NCI-H1436 (cell line): ENCODE results near the gene KCNMB1.
"Not testable (repeated sequence)": the region's sequence is repeated elsewhere in the genome, so short reads cannot be mapped to it uniquely, and the experiment has no call there.

Source experiments
- DNase-seq: peaks from one replicate; lab custom pipeline; 2025; lab: John Stamatoyannopoulos, UW

KCNMB1 gene

DNA sequence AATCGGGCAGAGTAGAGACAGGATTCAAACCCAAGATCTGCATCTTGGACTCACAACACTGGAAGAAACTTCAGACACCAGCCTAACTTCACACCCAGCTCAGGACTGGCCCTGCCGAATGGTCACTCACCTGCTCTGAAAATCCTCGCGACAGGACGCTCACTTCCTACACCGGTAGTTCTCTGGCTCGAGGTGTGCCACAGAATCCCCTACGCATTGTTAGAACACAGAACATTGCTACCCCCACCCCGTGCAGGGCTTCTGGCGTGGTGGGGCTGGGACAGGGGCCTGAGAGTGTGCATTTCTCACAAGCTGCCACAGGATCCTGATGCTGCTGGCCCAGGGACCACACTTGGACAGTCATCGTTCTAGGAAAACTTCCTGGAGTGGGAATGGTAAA, 12.1 kb downstream of the KCNMB1 start:
- DNase-seq = no peak

DNA sequence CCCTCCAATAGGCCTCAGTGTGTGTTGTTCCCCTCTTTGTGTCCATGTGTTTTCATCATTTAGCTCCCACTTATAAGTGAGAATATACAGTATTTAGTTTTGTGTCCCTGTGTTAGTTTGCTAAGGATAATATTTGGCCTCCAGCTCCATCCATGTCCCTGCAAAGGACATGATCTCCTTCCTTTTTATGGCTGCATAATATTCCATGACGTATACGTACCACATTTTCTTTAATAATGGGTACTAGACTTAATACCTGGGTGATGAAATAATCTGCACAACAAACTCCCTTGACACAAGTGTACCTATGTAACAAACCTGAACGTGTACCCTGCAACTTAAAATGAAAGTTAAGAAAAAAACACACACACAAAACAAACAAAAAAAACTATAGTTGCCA, 12.6 kb downstream of the KCNMB1 start:
- DNase-seq = not testable (repeated sequence)

DNA sequence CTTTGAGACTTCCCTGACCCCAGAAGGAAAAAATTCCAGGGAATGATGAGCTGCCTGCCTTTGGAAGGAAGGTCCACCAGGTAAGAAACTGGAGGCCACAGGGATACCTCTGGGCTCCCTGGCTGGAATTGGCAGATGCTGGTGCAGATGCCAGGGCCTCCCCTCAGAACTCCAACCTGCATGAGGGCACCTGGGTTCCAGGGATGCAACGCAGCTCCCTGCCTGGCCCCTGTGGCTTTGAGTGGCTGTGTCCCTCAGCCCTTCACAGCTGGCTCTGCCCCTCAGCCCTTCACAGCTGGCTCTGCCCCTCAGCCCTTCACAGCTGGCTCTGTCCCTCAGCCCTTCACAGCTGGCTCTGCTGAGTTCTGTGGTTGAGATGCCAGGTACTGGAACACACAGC, 13.9 kb downstream of the KCNMB1 start:
- no peak for DNase-seq

DNA sequence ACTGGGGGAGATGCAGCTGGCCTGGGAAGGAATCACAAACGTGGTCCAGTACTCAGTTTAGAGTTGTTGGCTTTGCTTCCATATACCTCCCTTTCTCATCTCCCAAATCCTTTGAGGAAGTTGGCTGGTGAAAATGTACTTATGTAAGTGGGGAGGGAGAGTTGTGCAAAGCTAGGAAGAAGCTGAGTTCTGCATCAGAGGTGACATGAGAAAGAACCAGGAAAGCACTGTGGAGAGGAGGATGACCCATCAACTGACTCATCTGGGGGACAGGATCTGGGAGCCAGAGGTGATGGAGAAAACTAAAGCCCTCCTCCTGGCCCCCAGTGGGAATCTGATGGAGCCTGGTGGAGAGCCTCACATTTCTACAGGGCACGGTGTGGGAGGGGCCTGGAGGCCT, 16.2 kb downstream of the KCNMB1 start:
- DNase-seq = no peak

DNA sequence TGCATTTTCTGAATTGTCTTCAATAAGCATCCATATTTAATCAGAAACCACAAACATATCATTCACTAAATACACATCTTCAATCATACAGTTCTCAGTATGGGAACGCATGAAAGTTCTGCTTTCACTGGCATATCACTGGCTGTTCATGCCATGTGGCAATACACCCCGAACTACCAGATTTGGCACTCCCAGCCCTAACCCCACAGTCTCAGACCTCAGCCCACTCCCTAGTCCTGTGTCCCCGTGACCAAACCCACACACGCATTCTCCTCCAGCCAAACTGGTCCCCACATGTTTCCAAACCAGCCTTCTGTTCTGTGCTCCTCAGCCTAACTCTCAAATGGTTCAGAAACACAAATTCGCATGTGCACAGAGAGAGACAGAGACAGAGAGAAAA, 20.6 kb downstream of the KCNMB1 start:
- no peak for DNase-seq

DNA sequence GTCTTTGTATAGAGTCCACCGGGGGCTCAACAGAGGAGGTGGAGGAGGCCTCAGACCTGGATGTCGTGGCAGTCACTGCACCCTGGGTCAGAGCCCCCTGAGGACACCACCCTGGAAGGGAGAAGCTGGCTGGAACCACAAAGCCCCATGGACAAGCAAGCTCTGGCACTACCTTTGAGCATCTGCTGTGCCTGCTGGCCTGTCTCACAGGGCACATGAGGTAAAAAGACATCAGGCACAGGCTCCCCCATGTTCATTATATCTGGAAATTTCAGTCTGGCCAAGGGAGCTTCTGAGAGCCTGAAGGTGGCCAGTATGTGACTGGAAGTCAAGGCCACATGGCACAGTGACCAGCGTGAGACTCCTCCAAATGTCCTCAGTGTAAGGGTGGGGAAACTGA, 22.9 kb downstream of the KCNMB1 start:
- no peak for DNase-seq

DNA sequence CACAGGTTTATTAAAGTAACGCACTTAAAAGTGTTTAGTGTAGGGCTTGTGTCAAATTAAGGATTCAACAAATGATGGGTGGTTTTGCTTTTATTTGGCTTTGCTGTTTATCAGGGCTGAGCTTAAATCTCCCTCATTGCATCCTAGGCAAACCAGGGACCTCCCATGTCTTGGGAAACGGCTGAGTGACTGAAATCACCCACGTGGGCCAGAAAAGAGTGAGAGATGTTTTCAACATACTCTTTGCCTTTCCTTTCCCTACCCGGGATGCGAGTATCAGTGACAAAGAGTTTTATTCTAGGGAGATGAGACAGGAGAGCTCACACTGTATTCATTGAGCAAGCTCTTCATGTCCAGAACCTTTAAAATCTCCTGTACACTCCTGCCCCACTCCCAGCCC, 23.3 kb downstream of the KCNMB1 start:
- DNase-seq = no peak

DNA sequence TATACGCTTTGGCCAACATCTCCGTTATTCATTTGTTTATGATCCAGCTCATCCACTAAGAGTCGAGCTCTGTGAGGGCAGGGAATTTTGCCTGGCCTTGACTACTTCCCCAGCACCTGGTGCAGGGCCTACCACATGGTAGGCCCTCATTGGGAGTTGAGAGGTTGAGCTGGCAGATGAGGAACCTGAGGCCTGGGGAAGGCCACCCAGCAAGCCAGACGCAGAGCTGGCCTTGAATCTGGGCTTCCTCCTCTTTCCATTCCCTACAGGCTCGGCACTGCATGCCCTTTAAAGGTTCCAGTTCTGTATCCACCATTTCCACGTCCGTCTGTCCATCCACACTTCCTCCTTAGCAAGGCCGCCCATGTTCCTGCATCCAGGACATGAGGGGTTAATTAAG, 24.2 kb downstream of the KCNMB1 start:
- no peak for DNase-seq

DNA sequence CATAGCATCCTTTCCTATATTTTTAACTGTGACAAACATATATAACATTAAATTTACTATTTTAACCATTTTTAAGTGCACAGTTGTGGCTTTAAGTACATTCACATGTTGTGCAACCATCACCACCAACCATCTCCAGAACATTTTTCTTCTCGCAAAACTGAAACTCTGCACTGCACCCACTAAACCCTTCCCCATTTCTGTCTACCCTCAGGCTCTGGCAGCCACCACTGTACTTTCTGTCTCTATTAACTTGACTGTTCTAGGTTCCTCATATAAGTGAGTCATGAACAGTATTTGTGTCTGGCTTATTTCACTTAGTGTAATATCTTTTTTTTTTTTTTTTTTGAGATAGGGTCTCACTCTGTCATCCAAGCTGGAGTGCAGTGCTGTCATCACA, 25.5 kb downstream of the KCNMB1 start:
- DNase-seq = no peak

DNA sequence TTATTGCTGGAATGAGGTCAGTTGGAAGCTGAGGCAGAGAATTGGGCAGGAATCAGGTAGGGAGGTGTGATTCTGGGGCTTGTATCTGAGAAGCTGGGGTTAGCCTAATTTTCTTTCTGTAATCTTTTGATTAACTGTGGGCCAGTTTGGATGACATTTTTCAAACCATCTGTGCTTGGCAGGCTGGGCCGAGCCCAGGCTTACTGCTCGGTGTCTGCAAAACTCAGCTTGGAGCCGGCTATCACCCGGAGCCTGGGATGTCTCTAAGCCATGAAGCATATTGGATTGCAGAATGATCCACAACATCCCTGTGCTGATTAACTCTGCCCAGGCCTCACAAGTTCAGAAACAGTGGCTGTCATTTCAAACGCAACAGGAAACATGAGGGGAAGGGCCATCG, 26.5 kb downstream of the KCNMB1 start:
- no peak for DNase-seq

DNA sequence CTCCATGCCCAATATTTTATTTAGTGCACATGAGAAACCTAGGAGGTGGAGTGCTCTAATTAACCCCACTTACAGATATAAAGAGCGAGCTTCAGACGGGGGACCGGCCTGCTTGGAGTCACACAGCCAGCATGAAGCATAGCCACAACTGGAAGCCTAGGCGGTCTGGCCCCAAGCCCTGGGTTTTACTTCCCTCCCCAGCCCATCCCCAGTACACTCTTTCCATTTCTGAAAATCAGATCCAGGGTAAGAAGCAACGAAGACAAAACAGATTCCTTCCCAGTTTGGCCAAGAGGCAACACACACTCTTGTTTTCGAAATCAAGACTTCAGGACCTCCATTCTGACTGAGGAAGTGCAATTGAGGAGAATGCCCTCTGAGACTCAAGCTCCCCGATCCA, 27.1 kb downstream of the KCNMB1 start:
- no peak for DNase-seq

DNA sequence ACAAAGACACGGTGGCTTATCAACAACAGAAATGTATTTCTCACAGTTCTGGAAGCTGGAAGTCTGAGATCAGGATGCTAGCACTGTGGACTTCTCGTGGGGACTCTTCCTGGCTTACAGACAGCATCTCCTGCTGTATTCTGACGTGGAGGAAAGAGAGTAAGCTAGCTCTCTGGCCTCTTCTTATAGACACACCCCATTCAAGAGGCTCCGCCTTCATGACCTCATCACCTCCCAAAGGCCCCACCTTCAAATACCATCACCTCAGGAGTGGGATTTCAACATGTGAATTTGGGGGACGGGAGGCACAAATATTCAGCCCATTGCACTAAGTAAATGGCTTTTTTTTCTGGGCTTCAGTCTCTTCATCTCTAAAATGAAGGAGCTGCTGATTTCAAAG, 27.6 kb downstream of the KCNMB1 start:
- no peak for DNase-seq

DNA sequence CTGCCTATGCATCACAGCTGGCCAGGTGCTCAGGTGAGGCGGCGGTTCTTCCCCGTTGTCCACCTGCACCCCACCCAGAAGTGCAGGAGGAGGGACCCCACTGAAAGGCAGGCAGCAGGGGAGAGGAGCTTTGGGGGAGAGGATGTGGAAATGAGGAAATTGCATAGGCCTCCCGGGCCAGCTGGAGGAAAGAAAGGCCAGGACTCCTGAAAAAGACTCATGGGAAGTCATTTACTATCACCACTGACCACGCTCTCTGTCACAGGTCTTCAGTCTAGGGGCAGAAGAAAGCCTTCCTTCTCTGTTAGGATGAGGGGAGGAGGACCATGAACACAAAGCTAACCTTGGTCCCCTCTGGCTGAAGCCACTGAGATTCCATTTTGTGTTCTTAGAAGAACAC, 28.1 kb downstream of the KCNMB1 start:
- no peak for DNase-seq

DNA sequence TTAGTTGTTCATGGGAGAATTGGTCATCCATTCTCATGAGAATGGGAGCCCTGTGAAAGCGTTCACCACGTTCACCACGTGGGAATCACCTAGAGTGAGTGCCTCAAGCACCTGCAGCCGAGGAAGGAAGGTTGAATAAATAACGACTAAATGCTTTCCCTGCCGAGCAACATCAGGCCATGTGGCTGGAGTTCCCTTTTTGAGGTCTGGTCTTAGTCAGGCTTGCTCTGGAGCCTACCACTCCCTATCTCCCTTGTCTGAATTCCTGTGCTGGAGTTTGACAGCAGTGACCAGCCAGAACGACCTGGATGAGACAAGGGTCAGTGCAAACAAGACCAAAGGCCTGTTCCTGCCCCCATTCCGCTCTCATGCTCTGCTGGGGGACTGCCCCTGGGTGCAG, 28.5 kb downstream of the KCNMB1 start:
- no peak for DNase-seq

DNA sequence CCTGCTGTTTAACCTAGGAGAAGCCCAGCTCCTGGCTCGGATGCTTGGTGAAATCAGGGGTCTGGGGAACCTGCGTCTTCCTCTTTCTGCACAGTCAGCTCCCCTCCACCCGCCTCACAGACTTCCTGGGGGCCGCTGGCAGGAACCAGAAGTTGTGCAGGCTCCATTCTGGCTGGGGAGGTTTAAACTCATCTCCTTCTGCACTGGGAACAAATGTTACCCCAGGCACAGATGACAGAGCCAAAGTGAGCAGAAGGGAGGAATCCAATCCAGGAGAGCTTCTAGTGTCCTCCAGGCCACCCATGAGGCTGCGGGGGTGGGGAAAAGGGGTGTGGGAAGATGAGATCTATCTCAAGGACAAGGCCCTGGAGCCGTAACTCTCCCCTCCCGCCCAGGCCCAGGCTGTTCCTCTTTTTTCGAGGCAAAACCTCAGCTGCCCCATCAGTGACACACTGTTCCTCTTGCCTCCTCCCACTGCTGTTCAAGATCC, 31.2 kb downstream of the KCNMB1 start:
- no peak for DNase-seq

DNA sequence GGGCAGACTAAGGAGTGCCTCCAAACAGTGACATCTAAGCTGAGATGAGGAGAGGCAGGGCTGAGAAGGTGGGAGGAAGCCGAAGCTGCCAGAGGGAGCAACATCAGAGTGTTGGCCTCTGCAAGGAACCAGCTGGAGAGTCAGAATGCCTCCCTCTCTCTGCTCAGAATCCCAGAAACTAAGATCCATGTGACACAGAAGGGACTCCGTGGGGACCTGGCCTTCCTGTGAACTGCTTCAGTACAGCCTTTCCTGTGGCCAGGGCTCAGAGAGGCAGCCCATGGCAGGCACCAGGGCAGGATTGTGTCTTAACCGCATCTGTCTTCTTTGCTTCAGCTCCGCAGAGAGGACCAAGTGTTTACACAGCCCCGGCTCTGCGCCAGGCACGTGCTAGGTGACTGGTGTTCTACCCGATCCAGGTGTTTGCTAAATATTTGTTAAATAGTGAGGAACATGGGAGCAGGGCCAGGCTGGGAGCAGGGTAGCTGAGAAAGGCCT, 33.5 kb downstream of the KCNMB1 start:
- DNase-seq = no peak

DNA sequence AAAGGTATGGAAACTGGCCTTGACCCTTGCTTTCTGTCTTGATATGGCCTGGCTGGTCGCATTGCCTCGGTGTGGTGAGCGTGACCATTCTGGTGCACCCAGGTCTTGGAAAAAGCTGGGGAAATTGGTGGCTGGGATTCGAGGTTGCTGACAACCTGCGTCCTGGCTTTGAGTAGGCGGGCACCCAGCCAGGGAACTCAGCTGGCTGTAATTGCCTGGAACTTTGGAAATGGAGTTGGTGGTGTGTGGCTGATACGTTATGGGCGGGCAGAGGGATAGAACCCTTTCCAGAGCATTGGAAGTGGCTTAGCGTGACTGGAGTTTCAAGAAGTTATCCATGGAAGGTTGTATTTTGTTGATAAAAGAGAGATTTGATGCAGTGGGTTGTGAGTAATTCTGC, 35.2 kb downstream of the KCNMB1 start:
- DNase-seq = no peak

DNA sequence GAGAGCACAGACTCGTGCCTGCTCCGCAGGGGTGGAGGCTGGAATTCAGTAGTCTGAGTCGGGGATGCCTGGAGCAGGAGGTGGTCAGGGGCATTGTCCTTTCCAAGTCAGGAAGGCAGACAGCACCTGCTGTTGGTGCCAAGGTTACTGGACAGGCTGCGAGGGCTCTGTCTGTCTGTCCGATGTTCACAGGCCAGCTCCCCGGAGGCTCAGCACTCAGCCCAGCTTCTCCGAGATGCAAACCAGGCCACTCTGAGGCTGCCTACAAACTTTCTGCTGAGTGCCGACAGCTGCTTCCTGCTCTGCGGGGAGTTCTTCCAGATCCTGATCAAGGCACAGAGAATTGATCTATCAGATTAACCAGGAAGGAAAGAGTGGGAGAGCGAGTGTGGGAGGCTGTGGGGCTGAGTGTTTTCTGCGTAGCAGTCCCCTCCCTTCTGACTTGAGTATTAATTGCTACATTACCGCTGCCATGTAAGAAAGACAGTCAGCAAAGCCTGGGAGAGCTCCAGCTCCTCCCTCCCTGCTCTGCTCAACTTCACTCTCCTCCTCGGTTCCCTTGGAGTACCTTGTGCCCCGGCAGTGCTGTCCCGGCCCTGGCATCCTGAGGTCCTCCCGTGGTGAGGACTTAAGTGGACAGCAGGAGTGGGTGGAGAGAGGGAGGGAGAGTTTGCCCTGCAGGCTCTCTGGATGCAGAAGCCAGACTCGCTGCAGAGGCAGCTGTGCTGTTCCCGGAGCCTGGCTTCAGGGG, 36.0 kb downstream of the KCNMB1 start:
- DNase-seq = no peak

DNA sequence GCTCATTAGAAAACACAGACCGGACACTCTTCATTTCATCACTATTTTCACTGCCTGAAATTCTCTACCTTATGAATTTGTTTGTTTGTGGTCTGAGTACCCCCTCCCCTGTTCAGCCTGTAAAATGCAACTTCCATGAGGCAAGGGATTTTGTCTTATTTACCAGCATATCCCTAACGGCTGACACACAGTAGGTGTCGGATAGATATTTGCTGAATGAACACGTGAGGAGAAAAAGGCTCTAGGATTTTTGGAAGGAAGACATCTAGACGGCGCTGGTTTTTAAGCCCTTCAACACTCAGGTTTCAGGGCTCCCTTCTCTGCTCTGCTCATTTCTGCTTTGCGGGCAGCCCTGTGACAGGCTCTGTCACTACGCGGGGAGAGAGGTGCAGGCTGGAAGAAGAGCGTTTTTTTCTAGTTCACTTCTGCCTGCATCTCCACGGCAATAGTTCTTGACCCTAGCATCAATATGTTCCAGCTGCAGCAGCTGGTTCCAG, 41.0 kb downstream of the KCNMB1 start:
- DNase-seq = no peak

DNA sequence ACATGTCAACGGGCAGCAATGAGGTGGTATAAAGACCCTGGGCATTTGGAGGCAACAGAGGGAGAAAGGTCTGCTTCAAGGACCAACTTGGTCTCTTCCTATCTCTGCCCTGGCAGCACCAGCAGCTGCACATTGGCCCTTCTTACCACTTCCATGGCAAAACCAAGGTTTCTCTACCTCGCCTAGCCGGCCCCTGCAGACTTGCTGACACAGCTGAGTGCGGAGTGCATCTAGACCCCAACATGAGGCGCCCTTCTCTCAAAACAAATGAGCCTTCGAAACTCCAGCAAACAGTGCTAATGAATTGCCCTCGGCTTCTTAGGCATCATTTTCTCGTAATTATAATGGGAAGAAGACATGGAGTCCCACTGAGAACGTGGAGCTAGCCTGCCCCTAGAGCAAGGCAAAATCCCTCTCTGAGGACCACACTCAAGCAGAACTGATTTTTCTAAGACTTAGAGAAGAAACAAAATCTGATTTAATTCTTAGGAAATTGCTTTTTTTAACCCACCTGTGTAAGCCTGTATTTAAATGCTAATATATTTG, 42.1 kb downstream of the KCNMB1 start:
- DNase-seq = no peak

DNA sequence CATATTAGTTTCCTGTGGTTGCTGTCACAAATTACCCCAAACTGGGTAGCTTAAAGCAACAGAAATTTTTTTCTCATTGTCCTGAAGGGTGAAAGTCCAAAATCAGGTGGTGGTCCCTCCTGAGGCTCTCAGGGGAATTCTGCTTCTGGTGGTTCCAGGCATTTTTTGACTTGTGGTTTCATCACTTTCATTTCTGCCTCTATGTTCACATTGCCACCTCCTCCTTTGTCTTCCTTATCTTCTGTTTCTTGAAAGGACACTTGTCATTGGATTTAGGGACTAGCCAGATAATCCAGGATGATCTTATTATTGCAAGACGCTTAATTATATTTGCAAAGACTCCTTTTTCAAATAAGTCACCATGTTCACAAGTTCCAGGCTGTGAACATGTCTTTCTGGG, 43.2 kb downstream of the KCNMB1 start:
- DNase-seq = no peak

DNA sequence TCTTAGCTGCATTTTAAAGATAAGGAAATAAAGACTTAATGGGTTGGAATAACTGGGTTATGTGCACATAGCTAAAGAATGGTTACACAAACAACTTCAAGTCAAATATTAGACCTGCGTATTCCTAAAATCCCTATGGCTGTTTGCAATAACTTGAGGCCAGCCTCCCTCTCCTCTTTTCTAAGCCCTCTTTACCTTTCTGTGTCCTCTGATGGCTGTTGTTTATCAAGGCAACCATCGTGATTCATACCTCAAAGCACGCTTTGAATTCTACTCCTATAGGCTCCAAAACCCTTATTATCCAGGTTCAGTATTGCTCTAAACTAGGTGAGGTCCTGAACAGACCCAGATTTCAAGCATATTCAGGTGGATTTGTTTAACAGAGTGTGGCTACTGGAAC, 46.0 kb downstream of the KCNMB1 start:
- DNase-seq = no peak

DNA sequence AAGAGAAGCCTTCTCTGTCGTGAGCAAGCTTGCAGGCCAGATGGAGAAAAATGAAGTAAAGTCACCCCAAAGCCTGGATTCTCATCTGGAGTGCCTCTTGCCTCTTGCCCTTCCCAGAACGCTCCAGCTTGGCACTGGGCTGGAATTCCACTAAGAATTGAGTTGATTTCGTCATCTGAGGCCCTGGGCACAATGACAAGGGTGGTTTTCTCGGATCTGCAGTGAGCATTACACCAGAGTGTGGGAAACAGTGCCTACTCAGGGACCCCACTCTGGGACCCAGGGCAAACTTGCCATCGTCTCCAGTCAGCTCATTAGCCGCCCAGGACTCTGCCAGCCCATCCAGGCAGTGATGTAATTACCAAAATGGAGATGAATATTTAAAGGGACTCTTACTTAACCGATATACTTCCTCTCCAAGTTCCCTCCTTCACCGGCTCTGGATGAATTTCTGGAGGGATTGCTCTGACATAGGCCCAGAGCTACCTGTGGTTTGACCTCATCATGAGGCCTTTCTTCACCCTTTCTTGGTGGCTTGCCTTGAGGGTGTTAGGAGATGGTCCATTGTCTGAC, 46.9 kb downstream of the KCNMB1 start:
- DNase-seq = no peak
